ENCODE measurements around the gene ZNF883. TPM values are rescaled to one million over a fixed set of nuclear protein-coding genes. Genes with fewer than 3 reads are reported as not detected.
A peak's percentile ranks its signal among the peaks of the same experiment; 100 is the strongest.

The ZNF883 gene
- total RNA-seq, 3 donors from 2014 or later = 0.38 to 1.1 (median 0.55) TPM

GRCh38 chr9:112945620-112946208, 66.3 kb downstream of the ZNF883 start:
- intact Hi-C loops (cut with DNase I, micrococcal nuclease) = no loop called here
- no peak for TF ChIP-seq CTCF (IDR thresholded peaks at IDR 0.05)
- H3K4me3 ChIP-seq = no peak overlapping the region
- DNase-seq = peak in 2 of 3 donors; percentile 13 to 30
- ATAC-seq = peak; percentile 46
- H3K4me1 ChIP-seq (ENCODE audit: low read depth) = no peaks in the 10 kb centered on the region
- H3K36me3 ChIP-seq (ENCODE audit: low read depth) = no peaks in the 10 kb centered on the region
- H3K9me3 ChIP-seq = peaks cover 9% of the 10 kb centered on the region

DNA sequence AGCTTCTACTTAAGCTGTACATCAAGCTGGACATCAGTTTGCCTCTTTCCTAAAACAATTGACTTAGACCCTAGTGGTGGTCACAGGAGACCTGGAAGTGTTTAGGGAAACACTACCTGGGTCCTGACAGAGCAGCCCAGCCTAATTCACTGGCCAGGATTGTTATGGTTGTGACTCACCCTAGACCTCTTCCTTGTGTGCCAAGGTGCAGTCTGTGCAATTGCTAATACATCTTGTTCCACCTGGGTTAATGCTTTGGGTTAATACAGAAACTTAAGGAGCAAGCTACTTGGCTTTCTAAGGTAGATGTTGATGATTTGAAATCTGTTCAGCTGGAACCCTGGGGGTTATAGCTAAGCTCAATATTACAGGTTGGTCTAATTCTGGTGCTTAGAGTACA, 72.6 kb downstream of the ZNF883 start:
- H3K4me1 ChIP-seq (ENCODE audit: low read depth) = no peaks in the 10 kb centered on the region
- DNase-seq (no peak), ATAC-seq (no peak)
- no peaks in the 10 kb centered on the region for H3K36me3 ChIP-seq (ENCODE audit: low read depth)
- H3K4me3 ChIP-seq = no peak overlapping the region
- intact Hi-C loops (cut with DNase I, micrococcal nuclease) = no loop called here
- H3K9me3 ChIP-seq = no peaks in the 10 kb centered on the region
- no peak for TF ChIP-seq CTCF (IDR thresholded peaks at IDR 0.05)

DNA sequence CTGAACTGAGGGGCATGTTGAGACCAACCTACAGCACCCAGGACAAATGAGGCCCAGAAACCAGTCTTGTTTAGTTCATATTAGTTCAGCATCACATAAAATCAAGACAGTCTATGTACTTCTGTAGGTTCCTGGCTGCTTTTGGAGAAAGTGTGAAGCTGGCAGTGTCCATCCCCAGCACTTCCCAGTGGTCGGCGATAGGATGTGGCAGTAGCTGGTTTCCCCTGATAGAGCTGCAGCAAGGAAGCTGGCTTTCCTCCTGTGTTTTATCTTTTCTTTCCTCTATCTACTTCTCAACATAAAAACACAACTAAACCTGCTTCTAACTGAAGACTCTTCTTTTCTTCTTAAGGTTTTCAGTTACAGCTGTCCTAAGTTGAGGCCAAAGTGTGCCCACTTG, 78.3 kb downstream of the ZNF883 start:
- TF ChIP-seq CTCF (IDR thresholded peaks at IDR 0.05) = no peak
- no peak for DNase-seq
- Histone ChIP-seq H3K36me3 (ENCODE audit: low read depth) (no peaks in the 10 kb centered on the region), H3K4me1 (ENCODE audit: low read depth) (no peaks in the 10 kb centered on the region), H3K9me3 (no peaks in the 10 kb centered on the region), H3K4me3 (no peak overlapping the region)
- intact Hi-C loops (cut with DNase I, micrococcal nuclease) = no loop called here
- ATAC-seq = no peak

- DNase-seq (peak in 1 of 3 donors; percentile 37), ATAC-seq (no peak)
- Histone ChIP-seq H3K4me3 (no peak overlapping the region), H3K36me3 (ENCODE audit: low read depth) (no peaks in the 10 kb centered on the region), H3K9me3 (no peaks in the 10 kb centered on the region), H3K4me1 (ENCODE audit: low read depth) (no peaks in the 10 kb centered on the region)
- intact Hi-C loops (cut with DNase I, micrococcal nuclease) = no loop called here
- TF ChIP-seq CTCF (IDR thresholded peaks at IDR 0.05) = no peak
Measured at GRCh38 chr9:112925058-112925641, 86.8 kb downstream of the ZNF883 start.

- Histone ChIP-seq H3K4me3 (no peak overlapping the region), H3K9me3 (no peaks in the 10 kb centered on the region), H3K36me3 (ENCODE audit: low read depth) (no peaks in the 10 kb centered on the region), H3K4me1 (ENCODE audit: low read depth) (peaks cover 8% of the 10 kb centered on the region)
- TF ChIP-seq CTCF (IDR thresholded peaks at IDR 0.05) = peak; percentile 25
- intact Hi-C loops (cut with DNase I, micrococcal nuclease) = no loop called here
- DNase-seq (peak in 1 of 3 donors; percentile 24), ATAC-seq (peak; percentile 39)
Measured at GRCh38 chr9:112921549-112921948, 90.4 kb downstream of the ZNF883 start.
